HEK293 (cell line): Measurements from ENCODE around the gene TRAK2.

Source experiments
- CTCF ChIA-PET: fragments of 350-600 bp; formaldehyde crosslinking; extraction: SDS; loops from one replicate; lab custom pipeline; 2021; ENCODE audit warnings: antibody characterized with exemption; lab: Yijun Ruan, JAX
- POLR2A ChIA-PET: fragments of 300-600 bp; formaldehyde crosslinking; extraction: SDS; loops from one replicate; lab custom pipeline; 2020; ENCODE audit warnings: antibody characterized with exemption, inconsistent platforms; lab: Yijun Ruan, JAX
- H3K27ac ChIP-seq: fragments of 200-500 bp; sonication (Bioruptor generic); 2 replicates; pipeline ENCODE4 v1.5.1; 2014; ENCODE audit warnings: low read depth, low read length, control low read depth, inconsistent platforms; ENCODE audit errors: extremely low read depth
- H3K36me3 ChIP-seq, 2 experiments: fragments of 200-500 bp in 1 of 2; sonication (Bioruptor generic) in 1 of 2; 1 replicate in 1 of 2; 2 replicates in 1 of 2; pipeline ENCODE4 v1.5.1; 2014 to 2017; ENCODE audit warnings: inconsistent platforms in 2 of 2, low read length in 2 of 2; ENCODE audit not compliant: control insufficient read depth in 2 of 2, insufficient read depth in 1 of 2
- H3K4me1 ChIP-seq: fragments of 200-500 bp; sonication (Bioruptor generic); 2 replicates; pipeline ENCODE4 v1.5.1; 2014; ENCODE audit warnings: mild to moderate bottlenecking, low read length, inconsistent platforms; ENCODE audit not compliant: control insufficient read depth, insufficient read depth
- H3K4me3 ChIP-seq: 2 replicates; pipeline ENCODE4 v1.5.1; 2011; ENCODE audit warnings: low read depth, mild to moderate bottlenecking, control low read depth, low read length, moderate library complexity
- H3K9me3 ChIP-seq: fragments of 200-500 bp; sonication (Bioruptor generic); 2 replicates; pipeline ENCODE4 v1.5.1; 2014; ENCODE audit warnings: low read depth, low read length, inconsistent platforms; ENCODE audit not compliant: control insufficient read depth, insufficient read depth
- GLI2 ChIP-seq: fragments of 450-650 bp; formaldehyde crosslinking; IDR thresholded peaks from 2 replicates; pipeline ENCODE4; 2017; ENCODE audit warnings: missing biosample characterization, missing genetic modification characterization, low read depth, borderline replicate concordance
- INSM2 ChIP-seq: fragments of 450-650 bp; formaldehyde crosslinking; IDR thresholded peaks from 2 replicates; pipeline ENCODE4 v1.5.1; 2016; ENCODE audit warnings: missing biosample characterization, missing genetic modification characterization
- KLF7 ChIP-seq: fragments of 450-650 bp; formaldehyde crosslinking; IDR thresholded peaks from 2 replicates; pipeline ENCODE4 v1.5.1; 2016; ENCODE audit warnings: missing biosample characterization, missing genetic modification characterization, borderline replicate concordance
- ZBTB11 ChIP-seq: fragments of 450-650 bp; formaldehyde crosslinking; conservative IDR thresholded peaks from 2 replicates; pipeline ENCODE4 v1.5.1; 2016; ENCODE audit warnings: low read depth, missing biosample characterization, missing genetic modification characterization
- ZBTB21 ChIP-seq: fragments of 450-650 bp; formaldehyde crosslinking; IDR thresholded peaks from 2 replicates; pipeline ENCODE4 v1.5.1; 2017; ENCODE audit warnings: missing biosample characterization, missing genetic modification characterization
- ZBTB49 ChIP-seq: fragments of 450-650 bp; formaldehyde crosslinking; IDR thresholded peaks from 2 replicates; pipeline ENCODE4 v1.5.1; 2016; ENCODE audit warnings: missing biosample characterization, missing genetic modification characterization, low read depth
- ZEB2 ChIP-seq: fragments of 450-650 bp; formaldehyde crosslinking; IDR thresholded peaks from 2 replicates; pipeline ENCODE4 v1.5.1; 2016; ENCODE audit warnings: missing biosample characterization, missing genetic modification characterization
- ZNF114 ChIP-seq: fragments of 450-650 bp; formaldehyde crosslinking; IDR thresholded peaks from 2 replicates; pipeline ENCODE4 v1.5.0; 2017; ENCODE audit warnings: missing biosample characterization, missing genetic modification characterization
- ZNF311 ChIP-seq: fragments of 450-650 bp; formaldehyde crosslinking; IDR thresholded peaks from 2 replicates; pipeline ENCODE4 v1.5.1; 2017; ENCODE audit warnings: missing biosample characterization, missing genetic modification characterization, borderline replicate concordance
- ZNF366 ChIP-seq: fragments of 450-650 bp; formaldehyde crosslinking; conservative IDR thresholded peaks from 2 replicates; pipeline ENCODE4 v1.5.1; 2016; ENCODE audit warnings: missing biosample characterization, missing genetic modification characterization
- ZNF48 ChIP-seq: fragments of 450-650 bp; formaldehyde crosslinking; IDR thresholded peaks from 2 replicates; pipeline ENCODE4 v1.5.1; 2016; ENCODE audit warnings: missing biosample characterization, missing genetic modification characterization
- ZNF518A ChIP-seq: fragments of 450-650 bp; formaldehyde crosslinking; conservative IDR thresholded peaks from 2 replicates; pipeline ENCODE4 v1.5.1; 2016; ENCODE audit warnings: low read depth, missing biosample characterization, missing genetic modification characterization
- ZNF561 ChIP-seq: fragments of 450-650 bp; IDR thresholded peaks from 2 replicates; pipeline ENCODE4 v1.5.1; 2018; ENCODE audit warnings: missing biosample characterization, missing genetic modification characterization, borderline replicate concordance
- ZNF639 ChIP-seq: fragments of 450-650 bp; formaldehyde crosslinking; IDR thresholded peaks from 2 replicates; pipeline ENCODE4 v1.5.1; 2016; ENCODE audit warnings: missing biosample characterization, missing genetic modification characterization
- ZNF658 ChIP-seq: fragments of 450-650 bp; formaldehyde crosslinking; IDR thresholded peaks from 2 replicates; pipeline ENCODE4; 2016; ENCODE audit warnings: missing biosample characterization, missing genetic modification characterization
- ZNF692 ChIP-seq: fragments of 450-650 bp; formaldehyde crosslinking; IDR thresholded peaks from 2 replicates; pipeline ENCODE4 v1.5.1; 2016; ENCODE audit warnings: missing biosample characterization, missing genetic modification characterization
- ZNF830 ChIP-seq: fragments of 450-650 bp; IDR thresholded peaks from 2 replicates; pipeline ENCODE4 v1.5.0; 2018; ENCODE audit warnings: missing biosample characterization, missing genetic modification characterization, low read depth, mild to moderate bottlenecking, moderate library complexity
- ZSCAN5A ChIP-seq: fragments of 450-650 bp; formaldehyde crosslinking; IDR thresholded peaks from 2 replicates; pipeline ENCODE4 v1.5.1; 2016; ENCODE audit warnings: missing biosample characterization, missing genetic modification characterization

The TRAK2 gene

GRCh38 chr2:201347138-201347537, 104.1 kb downstream of the TRAK2 start (continued):
- TF ChIP-seq ZBTB49 (tag by site-specific recombination) (no peak), ZNF366 (no peak), ZNF658 (tag by site-specific recombination) (no peak), ZNF311 (tag by site-specific recombination) (no peak)

- Histone ChIP-seq H3K27ac (no peak overlapping the region), H3K4me3 (no peak overlapping the region), H3K9me3 (no peaks in the 10 kb centered on the region), H3K36me3 (no peaks in the 10 kb centered on the region), H3K4me1 (no peaks in the 10 kb centered on the region)
- ChIA-PET POLR2A (no interaction called here), CTCF (interaction anchor here (0.7 to 0.8 kb wide), 4 partner anchors 18 to 373 kb away, joined by 3 to 4 read pairs (median 3); no protein-coding TSS in a partner anchor)
- TF ChIP-seq ZBTB21 (tag by site-specific recombination) = no peak
- TF ChIP-seq KLF7 = no peak
- TF ChIP-seq ZEB2 = no peak
- TF ChIP-seq ZNF114 (tag by site-specific recombination) = no peak
- TF ChIP-seq ZNF518A (tag by site-specific recombination) = no peak
- no peak for TF ChIP-seq ZSCAN5A (tag by site-specific recombination)
- TF ChIP-seq ZBTB11 (tag by site-specific recombination) = no peak
- TF ChIP-seq ZNF692 (tag by site-specific recombination) = no peak
- no peak for TF ChIP-seq ZNF639
- TF ChIP-seq ZNF48 (tag by site-specific recombination) = no peak
- no peak for TF ChIP-seq INSM2 (tag by site-specific recombination)
- TF ChIP-seq ZNF561 (tag by site-specific recombination) = no peak
- TF ChIP-seq ZNF830 = no peak
- no peak for TF ChIP-seq GLI2 (tag by site-specific recombination)
Measured at GRCh38 chr2:201345625-201346213, 105.5 kb downstream of the TRAK2 start.
